Measurements from ENCODE around the gene NRP1.
"Not testable (repeated sequence)": the region's sequence is repeated elsewhere in the genome, so short reads cannot be mapped to it uniquely, and the experiment has no call there.

The NRP1 gene

DNA sequence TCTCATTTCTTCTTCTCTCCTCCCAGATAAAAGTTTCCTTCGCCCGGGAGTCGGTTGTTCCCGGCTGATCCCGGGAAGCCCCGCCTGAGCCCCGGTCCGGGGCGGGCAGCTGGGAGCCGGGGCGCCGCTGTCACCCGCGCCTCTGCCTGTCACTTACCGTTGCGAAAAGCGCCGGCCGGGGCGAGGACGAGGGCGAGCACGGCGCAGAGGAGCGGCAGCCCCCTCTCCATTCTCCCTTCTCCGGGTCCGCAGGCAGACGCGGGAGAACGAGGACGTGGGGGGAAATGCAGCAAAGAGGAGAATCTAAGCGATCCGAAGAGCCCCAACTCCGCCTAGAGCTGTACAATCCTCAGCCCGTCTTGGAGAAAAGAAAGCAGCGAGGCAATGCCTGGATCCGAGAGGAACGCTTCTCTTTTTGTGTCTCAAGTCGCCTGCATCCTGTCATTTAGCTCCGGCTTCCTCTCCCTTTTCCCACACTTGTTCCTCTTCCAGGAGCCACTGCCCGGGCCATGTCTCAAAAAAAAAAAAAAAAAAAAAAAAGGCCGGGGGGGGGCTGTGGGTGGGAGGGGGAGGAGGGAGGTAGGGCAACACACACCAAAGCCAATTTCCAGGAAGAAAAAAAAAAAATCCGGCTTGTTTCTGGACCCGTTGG, at the start of gene NRP1:
Gene NRP1, minus strand, starts transcription at position 515 of the 652 bp plus-strand sequence. Its CDS starts 285 bp downstream, at position 230.
- DNase-seq, result no peak

DNA sequence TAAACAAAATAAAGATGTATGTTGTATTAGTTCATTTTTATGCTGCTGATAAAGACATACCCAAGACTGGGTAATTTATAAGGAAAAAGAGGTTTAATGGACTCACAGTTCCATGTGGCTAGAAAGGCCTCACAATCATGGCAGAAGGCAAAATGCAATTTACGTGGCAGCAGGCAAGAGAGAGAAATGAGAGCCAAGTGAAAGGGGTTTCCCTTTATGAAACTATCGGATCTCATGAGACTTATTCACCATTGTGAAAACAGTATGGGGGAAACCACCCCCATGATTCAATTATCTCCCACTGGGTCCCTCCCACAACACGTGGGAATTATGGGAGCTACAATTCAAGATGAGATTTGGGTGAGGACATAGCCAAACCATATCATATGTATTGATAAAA, 49.7 kb upstream of the NRP1 start:
- DNase-seq, result not testable (repeated sequence)

DNA sequence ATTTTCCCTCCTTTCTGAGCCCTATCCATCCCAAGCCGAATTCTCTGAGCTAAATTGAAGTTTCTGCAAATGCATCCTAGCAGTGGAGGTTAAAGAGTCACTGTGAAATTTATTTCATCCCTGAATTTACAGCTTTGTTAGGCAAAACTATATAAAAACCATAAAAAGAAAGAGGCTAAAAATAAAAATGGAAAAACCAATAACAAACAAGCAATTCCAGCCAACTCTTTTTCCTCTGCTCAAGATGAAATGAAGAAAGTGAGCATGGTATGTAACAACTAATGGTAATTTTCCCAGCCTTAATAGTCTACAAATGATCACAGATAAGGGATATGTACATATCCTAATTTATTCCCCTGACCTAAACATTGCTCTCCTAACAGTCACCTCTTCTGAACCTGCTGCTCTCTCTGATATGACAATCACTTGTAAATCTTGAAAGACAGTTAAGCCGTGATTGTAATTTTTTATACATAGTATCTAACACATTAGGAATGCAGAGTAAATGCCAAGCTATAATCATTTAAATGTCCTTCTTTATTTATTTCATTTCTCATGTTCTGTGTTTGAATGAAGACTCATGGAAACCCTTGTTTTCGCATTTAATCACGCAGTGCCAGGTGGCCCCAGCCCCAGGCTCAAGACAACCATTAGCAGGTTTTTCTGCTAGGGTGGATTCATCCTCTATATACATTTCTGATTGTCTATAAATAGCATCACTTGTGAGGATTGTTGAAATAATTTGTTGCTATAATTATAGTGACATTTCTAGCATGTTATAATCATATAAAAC, 48.6 kb upstream of the NRP1 start:
- no peak for DNase-seq

DNA sequence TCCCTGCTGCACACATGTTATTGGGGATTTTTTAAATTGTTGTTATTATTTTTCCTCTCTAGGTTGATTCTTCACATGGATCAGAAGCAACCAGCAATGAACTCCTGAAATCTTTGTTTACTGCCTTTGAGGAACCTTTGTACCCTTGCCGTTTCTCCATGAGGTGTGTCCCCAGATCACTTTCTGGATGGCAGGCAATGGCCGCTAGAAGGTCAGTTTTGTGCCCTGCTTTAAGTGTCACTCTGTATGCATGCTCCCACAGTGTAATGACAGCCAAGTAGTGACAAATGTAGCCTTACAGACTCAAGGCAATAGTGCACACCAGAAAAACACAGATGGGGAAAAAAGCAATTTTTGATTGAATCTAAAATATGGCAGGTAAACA, 47.7 kb upstream of the NRP1 start:
- no peak for DNase-seq

DNA sequence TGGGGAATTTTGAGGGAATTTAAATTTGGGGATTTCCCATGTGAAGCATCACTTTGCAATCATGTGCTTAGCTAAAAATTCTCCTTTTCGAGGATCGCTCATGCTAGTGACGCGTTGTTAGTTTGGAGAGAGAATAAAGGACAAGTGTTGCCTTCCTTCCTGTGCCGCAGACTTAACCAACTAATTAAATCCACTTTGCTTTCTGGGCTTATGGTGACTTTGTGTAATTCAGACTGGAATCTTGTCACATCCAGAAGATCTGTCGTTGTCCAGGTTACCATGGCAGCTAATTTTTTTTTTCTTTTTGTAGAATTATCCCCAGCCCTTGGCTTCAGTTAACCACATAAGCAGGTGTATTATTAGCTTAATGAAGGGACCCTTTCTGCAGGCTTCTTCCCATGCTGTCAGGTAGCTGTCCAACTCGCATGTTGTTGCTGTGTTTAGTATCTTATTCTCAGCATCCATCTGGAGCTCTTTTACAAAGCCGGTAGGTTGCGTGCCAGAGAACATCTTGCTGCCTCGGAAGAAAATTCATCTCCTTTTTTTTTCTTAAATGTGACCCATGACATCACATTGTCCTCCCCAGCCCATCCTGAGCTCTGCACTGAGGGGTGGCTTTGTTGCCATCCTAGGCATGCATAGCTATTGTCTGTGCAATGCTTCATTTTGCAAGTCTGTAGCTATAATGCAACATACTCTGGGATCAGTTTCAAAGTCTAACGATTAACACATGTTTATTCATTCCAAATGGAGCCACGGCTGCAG, 47.2 kb upstream of the NRP1 start:
- DNase-seq, result no peak

DNA sequence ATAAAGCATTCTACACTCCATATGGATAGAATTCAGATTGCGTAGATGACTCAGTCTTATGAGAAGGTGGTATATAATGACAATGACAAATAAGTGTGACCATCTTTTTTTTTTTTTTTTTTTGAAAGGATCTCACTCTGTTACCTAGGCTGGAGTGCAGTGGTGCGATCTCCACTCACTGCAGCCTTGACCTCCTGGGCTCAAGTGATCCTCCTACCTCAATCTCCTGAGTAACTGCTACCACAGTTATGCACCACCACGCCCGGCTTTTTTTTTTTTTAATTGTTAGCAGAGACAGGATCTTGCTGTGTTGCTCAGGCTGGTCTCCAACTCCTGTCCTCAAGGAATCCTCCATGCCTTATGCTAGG, 43.2 kb upstream of the NRP1 start:
- no peak for DNase-seq

DNA sequence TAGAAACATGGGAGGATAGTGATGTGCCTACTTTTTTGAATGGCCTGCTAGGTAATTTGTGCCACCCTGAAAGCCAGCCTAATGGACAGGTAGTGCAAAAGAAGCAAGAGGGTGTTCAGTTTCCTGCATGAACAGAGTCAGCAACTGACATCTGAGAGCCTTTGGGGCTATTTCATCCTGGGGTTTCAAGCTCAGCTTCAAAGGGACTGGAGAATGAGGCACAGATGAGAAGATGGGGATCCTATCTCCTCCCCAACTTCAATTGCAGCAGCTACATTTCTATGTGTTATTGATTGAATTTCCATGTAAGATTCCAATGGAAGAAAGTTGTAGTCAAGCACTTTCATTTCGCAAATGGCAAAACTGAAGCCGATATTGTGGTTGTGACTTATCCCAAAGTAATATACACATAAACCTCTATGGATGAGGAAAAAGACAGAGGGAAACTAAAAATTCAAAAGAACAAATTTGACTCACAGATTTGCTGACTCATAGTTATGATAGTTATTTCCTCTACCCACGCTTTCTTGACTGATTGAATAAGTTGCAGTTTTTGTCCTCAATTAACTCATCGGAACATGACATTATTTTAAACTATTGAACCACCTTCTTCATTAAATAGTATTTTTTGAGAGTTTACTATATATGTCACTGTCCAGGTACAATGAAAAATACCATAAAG, 42.6 kb upstream of the NRP1 start:
- no peak for DNase-seq

DNA sequence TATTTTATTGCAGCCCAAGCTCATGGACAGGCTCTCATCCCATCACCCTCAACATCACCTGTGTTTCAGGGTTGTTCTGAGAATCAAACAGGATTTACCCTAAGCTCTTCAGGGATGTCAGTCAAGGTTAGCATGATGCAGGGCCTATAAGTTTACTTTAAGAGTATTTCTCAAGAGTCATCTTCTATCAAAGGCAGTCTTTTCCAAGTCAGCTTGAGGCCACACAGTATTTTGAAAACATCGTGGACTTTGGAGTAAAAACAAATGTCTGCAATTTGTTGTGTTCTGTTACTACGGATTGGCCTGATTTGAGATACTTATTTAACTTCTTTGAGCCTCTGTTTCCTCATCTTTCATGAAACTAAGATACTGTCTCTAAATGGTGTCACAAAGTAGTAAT, 42.0 kb upstream of the NRP1 start:
- DNase-seq, result no peak

DNA sequence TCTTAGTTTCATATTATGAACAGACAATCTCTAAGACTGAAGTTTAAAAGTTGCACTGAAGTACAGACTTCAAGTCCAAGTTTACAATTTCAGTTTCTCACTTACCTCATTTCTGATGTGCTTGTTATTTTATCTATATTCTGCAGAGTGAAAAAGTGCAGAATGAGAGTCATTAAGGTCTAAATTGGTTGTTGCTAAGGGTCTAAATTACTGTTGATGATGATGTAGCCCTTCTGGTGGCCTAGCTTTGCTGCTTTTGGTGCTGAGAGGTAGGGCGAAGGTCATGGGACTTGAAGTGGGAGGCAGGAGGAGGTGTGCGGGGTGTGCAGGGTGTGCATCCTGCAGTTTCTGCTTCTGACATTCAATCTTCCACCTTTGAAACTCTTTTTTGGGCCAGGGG, 38.8 kb upstream of the NRP1 start:
- DNase-seq, result no peak

DNA sequence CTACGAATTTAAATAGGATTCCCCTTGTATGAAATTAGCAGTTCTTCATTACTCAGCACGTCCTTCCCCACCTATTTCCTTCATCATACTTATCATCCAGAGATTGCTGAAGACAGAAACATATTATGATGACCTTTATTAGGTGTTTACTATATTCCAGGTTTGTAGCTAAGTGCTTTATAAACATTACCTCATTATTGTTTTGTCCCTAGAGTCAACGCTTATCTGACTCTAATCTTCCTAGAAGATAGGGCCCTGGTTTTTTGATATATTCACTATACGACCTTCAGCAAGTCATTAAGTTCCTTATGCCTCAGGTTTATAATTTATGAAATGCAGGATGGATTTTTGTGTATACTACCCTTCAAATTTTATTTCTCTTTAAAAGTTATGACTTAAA, 36.8 kb upstream of the NRP1 start:
- no peak for DNase-seq

DNA sequence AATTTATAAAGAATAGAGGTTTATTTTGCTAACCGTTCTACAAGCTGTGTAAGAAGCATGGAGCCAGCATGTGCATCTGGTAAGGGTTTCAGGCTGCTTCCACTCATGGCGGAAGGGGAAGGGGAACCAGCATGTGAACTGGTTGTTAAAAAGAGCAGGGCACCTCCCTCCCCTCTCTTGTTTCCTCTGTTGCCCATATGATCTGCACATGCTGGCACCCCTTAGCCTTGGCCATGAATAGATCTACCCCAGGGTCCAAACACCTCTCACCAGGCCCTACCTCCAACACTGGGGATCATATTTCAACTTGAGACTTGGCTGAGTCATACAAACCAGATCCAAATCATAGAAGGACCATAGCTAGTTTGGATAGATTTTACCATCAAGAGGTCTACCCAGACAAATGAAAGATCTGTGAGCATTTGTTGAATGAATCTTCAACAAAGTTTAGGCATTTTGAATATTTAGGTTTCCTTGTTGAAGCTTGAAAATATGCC, 36.0 kb upstream of the NRP1 start:
- no peak for DNase-seq

DNA sequence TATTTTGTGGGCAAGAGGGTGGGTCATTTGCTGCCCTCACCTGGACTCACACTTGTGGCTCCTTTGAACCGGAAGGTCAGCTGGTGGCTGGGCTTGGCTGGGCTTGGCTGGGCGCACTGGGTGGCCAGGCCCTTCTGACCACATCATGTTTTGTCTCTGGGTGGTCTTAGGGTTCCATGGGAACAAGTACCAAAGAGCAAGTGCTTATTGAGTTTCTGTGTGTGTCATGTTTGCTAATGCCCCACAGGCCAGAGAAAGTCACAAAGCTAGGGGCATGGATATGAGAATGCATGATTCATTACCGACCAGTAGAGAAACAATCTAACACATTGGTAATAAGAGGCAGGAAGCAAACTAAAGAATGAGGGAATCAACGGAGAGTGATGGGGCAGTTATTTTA, 33.6 kb upstream of the NRP1 start:
- DNase-seq, result no peak

DNA sequence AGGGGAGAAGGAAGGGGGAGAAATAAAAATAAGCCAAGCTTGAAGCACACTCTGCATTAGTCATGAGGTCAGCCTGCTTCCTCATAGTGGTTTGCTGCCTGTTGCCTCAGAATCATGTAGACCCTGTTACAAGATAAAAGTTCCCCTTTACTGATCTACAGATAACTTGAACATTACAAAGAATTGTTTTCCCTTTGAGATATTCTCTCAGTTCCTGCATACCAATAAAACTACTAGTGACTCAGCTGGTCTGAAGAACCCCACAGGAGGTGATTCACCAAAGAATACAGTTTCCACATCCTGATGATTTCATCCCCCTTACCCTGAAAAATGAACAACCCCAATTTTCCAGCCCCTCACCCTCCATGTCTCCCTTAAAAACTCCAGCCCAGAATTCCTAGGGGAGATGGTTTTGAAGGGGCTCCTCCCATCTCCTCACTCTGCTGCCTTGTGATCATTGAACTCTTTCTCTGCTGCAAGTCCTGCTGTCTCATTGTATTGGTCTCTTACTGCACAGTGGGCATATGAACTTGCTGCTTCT, 31.5 kb upstream of the NRP1 start:
- DNase-seq, result no peak

DNA sequence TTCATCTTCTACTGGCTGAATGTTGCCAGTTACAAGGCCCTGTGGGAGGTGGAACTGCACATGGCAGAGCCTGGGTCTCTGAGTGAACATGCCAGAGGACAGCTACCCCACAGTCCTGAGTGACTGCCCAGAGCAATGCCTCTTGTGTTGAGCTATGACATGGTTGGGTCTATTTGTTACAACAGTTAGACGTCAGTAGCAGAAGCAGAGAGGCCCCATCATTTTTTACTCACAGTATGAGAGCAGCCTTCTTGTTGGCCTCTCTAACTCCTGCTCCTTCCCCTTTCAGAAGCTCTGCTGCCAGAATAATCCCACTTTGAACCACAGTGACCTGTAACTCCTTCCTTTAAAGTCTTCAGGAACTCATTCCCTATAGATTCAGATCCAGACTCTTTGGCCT, 30.8 kb upstream of the NRP1 start:
- no peak for DNase-seq

DNA sequence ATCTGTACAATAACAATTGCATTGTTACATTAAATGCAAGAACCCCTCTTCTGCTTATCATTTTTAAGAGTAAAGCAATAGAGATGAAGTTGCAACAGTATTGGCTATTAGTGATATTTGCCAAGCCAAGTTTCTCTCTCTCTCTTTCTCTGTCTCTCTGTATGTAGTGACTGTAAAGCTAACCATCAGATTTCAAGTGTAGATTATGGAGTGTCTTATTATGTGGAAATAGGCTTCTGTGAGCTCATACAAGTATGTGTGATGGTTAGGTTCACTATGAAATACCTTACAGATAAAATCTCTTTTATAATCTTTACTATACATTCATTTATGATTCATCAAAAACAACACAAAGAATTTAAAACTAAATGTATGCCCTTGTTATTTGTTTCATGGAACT, 28.6 kb upstream of the NRP1 start:
- DNase-seq, result no peak

DNA sequence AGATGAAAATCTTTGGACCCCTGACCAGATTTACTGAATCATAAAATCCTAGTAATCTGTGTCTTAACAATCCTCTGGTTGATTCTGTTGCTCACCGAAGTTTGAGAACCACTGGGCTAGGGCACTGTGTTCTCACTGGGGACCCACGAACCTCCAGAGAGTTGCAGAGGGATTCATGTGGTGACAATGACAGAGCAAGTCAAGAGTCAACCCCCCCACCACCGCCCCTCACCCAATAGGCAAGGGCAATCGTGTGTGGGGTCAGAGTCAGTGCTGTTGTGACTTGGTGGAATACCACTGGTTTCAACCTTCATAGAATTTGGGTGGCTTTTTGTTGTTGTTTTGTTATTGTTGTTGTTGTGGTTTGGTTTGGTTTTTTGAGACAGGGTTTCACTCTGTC, 23.5 kb upstream of the NRP1 start:
- no peak for DNase-seq

DNA sequence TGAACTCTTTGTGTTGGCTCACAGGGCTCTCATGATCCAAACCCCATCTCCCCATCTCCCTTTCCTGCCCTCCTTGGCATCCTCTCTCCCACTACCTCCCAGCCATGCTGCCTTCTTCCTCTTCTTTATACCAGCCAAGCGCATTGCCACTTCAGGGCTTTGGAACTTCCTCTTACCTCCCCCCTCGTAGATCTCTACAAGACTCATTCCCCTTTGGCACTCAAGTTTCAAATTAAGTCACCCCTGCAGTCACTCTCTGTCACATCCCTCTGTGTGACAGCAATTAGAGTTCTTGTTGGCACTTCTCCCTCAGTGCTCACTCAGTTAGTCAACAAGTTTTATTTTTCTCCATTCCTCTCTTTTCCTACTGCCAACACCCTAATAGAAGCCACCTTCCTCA, 20.8 kb upstream of the NRP1 start:
- no peak for DNase-seq

DNA sequence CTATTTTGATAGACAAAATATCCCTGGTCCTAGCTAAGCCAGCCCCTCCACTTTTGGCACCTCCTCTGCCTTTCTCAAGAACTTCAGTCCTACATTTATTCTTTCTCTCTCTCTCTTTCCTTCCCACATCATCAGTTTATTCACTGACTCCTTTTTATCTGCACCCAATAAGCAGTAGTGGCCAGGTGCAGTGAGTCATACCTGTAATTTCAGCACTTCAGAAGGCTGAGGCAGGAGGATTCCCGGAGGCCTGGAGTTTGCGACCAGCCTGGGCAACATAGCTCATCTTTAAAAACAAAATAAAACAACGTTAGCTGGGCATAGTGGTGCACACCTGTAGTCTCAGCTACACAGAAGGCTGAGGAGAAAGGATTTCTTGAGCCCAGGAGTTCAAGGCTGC, 19.4 kb upstream of the NRP1 start:
- DNase-seq, result no peak

DNA sequence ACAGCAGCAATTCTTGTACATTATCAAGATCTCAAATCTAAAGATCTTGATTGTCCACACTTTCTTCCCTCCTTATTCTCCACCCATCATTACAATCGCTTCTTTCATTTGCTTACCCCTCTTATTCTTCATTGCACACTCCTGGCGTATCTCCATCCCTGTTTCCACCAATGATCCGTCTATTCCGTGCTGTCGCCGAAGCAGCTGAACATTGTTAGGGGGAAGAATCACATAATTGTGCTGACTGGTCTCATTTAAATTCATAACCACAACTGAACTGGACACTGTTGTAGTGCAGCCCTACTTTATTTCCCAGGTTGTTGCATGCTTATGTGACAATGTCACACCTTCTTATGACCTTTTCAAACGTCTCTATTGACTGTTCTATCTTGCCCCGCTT, 18.9 kb upstream of the NRP1 start:
- no peak for DNase-seq

DNA sequence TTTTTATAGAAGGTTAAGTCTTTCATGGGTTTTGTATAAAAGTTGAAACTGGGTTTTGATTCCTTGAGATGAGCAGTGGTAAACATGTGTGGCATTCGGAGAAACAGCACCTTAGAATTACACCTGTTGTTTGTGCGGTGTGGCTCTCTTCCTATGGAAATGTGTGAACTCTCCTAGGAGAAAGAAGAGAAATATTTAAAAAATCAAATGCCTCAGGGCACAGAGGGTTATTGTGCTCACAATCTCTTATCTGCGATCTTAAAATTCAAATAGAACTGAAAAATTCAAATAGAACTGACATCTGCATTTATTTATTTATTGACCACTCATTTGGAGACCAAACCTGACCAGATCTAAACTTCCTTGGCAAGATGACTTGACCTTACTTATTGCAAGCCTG, 18.1 kb upstream of the NRP1 start:
- DNase-seq, result no peak

DNA sequence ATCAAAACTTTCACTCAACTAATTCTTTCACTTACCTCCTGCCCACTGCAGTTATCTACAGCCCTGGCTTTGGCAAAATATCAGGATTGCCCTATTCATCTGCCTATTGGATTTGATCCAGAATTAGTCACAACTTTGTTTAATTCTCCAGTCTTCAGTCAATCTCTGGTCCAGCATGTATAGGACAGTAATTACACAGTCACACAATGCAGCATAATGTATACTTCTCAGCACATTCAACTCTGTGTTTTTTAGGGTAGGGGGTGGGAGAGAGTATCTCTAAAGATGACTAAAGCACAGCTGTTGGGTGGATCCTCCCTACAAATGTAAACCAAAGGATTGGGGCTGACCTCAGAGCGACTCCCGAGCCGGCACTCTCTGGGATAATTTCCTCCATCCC, 17.7 kb upstream of the NRP1 start:
- no peak for DNase-seq

DNA sequence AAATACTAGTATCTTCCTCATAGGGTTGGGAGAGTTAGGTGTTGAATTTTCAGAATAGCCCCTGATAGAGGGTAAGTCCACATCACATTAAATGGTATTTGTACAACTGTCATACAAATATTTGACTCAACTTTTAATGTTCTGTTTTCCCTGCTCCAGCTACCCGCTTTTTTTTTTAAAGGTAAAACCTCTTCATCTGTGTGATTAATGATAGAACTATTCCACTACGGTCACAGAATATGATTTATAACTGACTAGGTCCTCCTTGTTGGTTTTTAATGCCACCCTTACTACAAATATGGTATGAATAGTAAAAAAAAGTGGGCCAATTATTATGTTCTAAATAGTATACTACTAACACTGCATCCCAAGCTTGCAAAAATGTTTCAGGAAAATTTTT, 15.6 kb upstream of the NRP1 start:
- DNase-seq, result no peak

DNA sequence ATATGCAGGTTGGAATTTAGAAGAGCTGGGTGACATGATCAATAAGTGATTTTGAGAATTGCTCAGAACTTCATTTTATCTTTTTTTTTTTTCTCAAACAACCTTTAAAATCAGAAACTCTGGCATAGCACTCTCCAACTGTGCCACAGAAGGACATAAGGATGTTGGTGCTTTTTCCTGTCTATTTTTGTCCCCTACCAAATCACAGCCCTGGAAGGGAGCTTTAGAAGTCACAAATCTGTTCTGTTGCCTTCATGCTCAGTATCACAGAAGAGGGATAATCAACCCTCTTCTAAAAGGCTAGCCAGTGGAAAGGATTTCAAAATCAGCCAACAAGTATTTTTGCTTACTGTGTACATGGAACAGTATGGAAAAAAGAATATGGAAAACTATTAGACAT, 14.8 kb upstream of the NRP1 start:
- DNase-seq, result no peak

All from NCI-H446 (cell line).